Ishikawa (cell line): ENCODE data around the gene RBP3.
A peak's percentile ranks its signal among the peaks of the same experiment; 100 is the strongest.

Experiments
- CEBPB ChIP-seq: IDR thresholded peaks from 2 replicates; pipeline ENCODE4 v1.6.1; 2012
- CREB1 ChIP-seq: IDR thresholded peaks from 2 replicates; pipeline ENCODE4 v1.6.1; 2012; ENCODE audit warnings: low read depth
- EGR1 ChIP-seq: IDR thresholded peaks from 2 replicates; pipeline ENCODE4 v1.6.1; 2012
- EP300 ChIP-seq: IDR thresholded peaks from 2 replicates; pipeline ENCODE4 v1.6.1; 2012; ENCODE audit warnings: borderline replicate concordance
- FOXM1 ChIP-seq: IDR thresholded peaks from 2 replicates; pipeline ENCODE4 v1.6.1; 2012; ENCODE audit warnings: low read depth, borderline replicate concordance
- MAX ChIP-seq: IDR thresholded peaks from 2 replicates; pipeline ENCODE4 v1.6.1; 2012
- NFIC ChIP-seq: IDR thresholded peaks from 2 replicates; pipeline ENCODE4 v1.6.1; 2012
- RAD21 ChIP-seq: IDR thresholded peaks from 2 replicates; pipeline ENCODE4 v1.6.1; 2012; ENCODE audit warnings: low read depth
- TAF1 ChIP-seq: IDR thresholded peaks from 2 replicates; pipeline ENCODE4 v1.6.1; 2012; ENCODE audit warnings: low read depth, mild to moderate bottlenecking
- TCF12 ChIP-seq: IDR thresholded peaks from 2 replicates; pipeline ENCODE4 v1.6.1; 2012; ENCODE audit warnings: low read depth
- TEAD4 ChIP-seq: IDR thresholded peaks from 2 replicates; pipeline ENCODE4 v1.6.1; 2012
- YY1 ChIP-seq: IDR thresholded peaks from 2 replicates; pipeline ENCODE4 v1.6.1; 2012; ENCODE audit warnings: low read depth
- ZBTB7A ChIP-seq: IDR thresholded peaks from 2 replicates; pipeline ENCODE4 v1.6.1; 2012; ENCODE audit warnings: low read depth
- TF ChIP-seq, protein P1 (sequence below): IDR thresholded peaks from 2 replicates; pipeline ENCODE4 v1.6.1; 2012; ENCODE audit warnings: low read depth, mild to moderate bottlenecking
- TF ChIP-seq, protein P2 (sequence below): IDR thresholded peaks from 2 replicates; pipeline ENCODE4 v1.6.1; 2012

The RBP3 gene

DNA sequence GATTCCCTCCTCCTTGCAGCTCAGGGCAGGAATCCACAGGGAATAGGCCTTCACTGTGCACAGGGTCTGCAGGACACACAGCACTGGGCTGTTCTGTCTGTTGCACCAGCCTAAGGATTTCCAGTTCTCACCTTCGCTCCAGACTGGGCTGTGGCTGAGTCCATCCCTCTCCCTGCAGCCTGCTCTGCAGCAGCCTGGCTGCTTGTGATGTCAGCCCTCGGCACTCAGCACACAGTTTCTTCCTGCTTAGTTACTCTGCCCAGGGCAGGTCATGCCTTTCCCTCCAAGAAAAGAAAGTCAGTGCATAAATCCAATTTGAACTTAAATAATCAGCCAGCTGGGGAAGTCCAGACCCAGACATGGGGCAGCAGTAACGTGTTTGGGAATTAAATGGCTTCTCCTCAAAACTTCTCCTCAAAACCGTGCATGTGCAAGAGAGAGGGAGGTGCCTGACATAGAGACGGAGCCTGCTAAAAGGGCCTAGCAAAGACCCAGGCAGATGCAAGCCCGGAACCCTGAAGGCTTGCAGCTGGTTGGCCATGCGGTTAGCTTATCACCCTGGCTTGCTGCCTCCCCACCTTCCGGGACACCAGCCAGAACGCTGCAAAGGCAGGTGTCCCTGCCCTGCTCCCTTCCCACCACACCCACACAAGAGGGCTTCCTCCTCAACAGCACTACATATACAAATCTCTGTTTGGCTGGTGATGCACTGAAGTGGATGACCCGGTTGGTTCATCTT is 36.8 kb upstream of the RBP3 start:
- no peak for TF ChIP-seq TEAD4
- no peak for TF ChIP-seq FOXM1
- no peak for TF ChIP-seq RAD21
- no peak for TF ChIP-seq YY1
- no peak for TF ChIP-seq CEBPB
- TF ChIP-seq MAX = no peak
- no peak for TF ChIP-seq ZBTB7A
- TF ChIP-seq, protein P1, sequence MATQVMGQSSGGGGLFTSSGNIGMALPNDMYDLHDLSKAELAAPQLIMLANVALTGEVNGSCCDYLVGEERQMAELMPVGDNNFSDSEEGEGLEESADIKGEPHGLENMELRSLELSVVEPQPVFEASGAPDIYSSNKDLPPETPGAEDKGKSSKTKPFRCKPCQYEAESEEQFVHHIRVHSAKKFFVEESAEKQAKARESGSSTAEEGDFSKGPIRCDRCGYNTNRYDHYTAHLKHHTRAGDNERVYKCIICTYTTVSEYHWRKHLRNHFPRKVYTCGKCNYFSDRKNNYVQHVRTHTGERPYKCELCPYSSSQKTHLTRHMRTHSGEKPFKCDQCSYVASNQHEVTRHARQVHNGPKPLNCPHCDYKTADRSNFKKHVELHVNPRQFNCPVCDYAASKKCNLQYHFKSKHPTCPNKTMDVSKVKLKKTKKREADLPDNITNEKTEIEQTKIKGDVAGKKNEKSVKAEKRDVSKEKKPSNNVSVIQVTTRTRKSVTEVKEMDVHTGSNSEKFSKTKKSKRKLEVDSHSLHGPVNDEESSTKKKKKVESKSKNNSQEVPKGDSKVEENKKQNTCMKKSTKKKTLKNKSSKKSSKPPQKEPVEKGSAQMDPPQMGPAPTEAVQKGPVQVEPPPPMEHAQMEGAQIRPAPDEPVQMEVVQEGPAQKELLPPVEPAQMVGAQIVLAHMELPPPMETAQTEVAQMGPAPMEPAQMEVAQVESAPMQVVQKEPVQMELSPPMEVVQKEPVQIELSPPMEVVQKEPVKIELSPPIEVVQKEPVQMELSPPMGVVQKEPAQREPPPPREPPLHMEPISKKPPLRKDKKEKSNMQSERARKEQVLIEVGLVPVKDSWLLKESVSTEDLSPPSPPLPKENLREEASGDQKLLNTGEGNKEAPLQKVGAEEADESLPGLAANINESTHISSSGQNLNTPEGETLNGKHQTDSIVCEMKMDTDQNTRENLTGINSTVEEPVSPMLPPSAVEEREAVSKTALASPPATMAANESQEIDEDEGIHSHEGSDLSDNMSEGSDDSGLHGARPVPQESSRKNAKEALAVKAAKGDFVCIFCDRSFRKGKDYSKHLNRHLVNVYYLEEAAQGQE = no peak
- TF ChIP-seq, protein P2, sequence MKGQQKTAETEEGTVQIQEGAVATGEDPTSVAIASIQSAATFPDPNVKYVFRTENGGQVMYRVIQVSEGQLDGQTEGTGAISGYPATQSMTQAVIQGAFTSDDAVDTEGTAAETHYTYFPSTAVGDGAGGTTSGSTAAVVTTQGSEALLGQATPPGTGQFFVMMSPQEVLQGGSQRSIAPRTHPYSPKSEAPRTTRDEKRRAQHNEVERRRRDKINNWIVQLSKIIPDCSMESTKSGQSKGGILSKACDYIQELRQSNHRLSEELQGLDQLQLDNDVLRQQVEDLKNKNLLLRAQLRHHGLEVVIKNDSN = no peak
- TF ChIP-seq NFIC = no peak
- TF ChIP-seq EGR1 = no peak
- no peak for TF ChIP-seq TCF12
- no peak for TF ChIP-seq TAF1
- no peak for TF ChIP-seq CREB1
- no peak for TF ChIP-seq EP300

GRCh38 chr10:47311932-47312662 is 36.1 kb upstream of the RBP3 start:
- TF ChIP-seq ZBTB7A = peak; percentile 54; the same call in 1 of the 2 replicates
- no peak for TF ChIP-seq CREB1
- peak; percentile 29; the same call in 1 of the 2 replicates for TF ChIP-seq MAX
- no peak for TF ChIP-seq FOXM1
- TF ChIP-seq RAD21 = peak; percentile 96
- no peak for TF ChIP-seq NFIC

DNA sequence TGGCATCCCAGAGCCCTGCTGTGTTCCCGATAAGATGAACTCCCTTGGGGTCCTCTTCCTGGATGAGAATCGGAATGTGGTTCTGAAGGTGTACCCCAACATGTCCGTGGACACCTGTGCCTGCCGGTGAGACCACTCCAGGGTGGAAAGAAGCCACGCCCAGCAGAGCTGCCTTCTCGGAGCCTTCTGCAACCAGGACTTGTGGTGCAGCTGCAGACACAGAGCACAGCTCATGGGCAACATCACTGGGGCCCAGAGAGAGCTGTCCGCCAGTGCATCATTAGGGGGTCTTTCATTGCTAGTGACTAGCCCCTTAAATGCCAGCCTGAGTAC is 35.5 kb upstream of the RBP3 start:
- TF ChIP-seq CREB1 = no peak
- no peak for TF ChIP-seq YY1
- TF ChIP-seq RAD21 = no peak
- TF ChIP-seq, protein P1 = no peak
- no peak for TF ChIP-seq TCF12
- TF ChIP-seq FOXM1 = no peak
- no peak for TF ChIP-seq NFIC
- no peak for TF ChIP-seq ZBTB7A
- no peak for TF ChIP-seq EGR1
- no peak for TF ChIP-seq MAX
- no peak for TF ChIP-seq EP300
- no peak for TF ChIP-seq TEAD4
- no peak for TF ChIP-seq TAF1

DNA sequence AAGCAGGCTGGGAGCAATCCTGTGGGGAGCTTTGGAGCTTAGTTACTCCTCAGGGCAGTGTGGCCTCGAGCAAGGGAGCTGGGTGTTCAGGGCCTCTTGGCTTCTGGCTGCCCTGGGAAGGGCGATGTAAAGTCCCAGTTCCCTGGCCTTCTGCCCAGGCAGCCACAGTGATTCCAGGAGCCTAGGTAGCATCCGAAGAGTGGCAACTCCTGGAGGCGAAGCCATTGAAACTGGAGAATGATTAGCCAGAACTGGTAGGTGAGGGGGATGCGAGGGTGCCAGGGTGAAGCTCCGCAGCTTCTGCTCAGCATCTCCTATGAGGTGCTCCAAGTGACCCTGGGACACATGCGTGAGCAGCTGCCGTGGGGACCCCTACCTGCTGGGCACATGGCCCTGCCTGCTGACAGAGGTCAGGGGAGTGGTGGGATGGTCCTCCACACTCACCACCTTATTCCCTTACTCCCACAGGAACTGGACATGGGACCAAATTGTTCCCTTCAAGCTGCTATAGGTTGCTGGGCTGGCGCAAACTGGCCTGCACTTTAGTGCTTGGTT is 33.7 kb upstream of the RBP3 start:
- TF ChIP-seq CREB1 (no peak), YY1 (no peak), MAX (no peak), ZBTB7A (no peak), TCF12 (no peak), EGR1 (no peak), NFIC (no peak), TAF1 (no peak), TEAD4 (no peak), FOXM1 (no peak), RAD21 (no peak), CEBPB (no peak), EP300 (no peak)
- TF ChIP-seq, protein P2 = no peak
- TF ChIP-seq, protein P1 = no peak
